ENCODE measurements around the gene ACAD9.

Gene ACAD9

DNA sequence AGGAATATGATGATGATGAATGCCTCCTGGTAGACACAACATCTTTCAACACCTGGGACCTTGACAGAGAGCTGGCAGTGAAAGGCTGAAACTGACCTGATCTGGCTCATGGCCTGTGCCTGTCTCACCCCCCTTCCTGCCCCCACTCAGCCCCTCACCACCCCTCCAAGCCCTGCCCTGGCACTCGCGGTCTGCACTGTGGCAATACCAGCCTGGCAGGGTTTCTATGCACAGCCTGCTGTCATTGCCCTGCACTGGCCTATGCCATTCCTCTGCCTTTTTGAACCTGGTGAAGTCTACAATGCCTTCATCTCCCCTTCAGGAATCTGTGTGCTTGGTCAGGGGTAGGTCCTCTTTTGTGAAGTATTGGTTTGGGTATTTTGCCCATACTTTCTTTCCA, 56.5 kb downstream of the ACAD9 start:
- DNase-seq (ENCODE audit: low spot score) = no peak

DNA sequence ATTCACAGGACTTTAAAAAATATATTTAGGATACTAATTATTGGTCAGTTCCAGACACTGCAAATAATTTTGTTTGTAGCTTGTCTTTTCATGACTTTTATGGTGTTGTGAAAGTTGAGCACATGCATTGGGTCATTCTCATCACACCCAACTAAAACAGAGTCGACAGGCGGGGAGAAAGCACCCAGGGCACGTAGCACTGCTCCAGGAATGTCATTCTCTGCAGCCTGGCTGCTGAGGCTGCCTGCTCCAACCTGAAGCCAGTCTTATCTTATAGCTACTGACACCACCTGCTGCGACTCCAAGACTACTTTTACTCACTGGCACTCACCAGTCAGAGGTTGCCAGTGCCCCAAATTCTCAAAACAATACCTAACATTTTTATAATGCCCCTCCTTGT, 56.9 kb downstream of the ACAD9 start:
- DNase-seq (ENCODE audit: low spot score) = no peak

- DNase-seq (ENCODE audit: low spot score) = no peak
These were observed 60.8 kb downstream of the ACAD9 start for GRCh38 chr3:128940252-128940651.

DNA sequence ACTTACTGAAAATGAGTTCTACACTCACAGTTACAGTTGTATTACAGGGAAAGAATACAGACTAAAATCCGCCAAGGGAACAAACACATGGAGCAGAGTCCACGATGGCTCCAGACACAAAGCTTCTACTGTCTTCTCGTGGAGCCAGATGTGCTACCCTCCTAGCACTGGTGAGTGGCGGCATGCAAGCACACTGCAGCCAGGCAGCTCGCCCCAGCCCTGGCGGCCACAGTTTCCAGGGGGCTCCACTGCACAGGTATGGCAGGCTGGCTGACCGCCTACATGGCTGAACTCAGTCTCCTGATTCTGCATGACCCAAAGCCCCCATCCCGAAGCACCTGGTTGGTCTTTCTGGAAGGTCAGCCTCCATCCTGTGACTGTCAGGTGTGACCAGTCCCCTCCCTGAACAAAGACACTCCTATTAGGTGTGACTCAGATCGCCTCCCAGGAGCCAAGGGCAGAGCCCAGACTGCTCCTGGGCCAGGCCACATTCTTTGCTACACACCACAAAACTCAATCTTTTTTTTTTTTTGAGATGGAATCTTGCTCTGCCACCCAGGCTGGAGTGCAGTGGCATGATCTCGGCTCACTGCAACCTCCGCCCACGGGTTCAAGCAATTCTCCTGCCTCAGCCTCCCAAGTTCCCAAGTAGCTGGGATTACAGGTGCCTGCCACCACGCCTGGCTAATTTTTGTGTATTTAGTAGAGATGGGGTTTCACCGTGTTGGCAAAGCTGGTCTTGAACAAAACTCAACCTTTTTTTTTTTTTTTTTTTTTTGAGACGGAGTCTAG, 62.9 kb downstream of the ACAD9 start:
- no peak for DNase-seq (ENCODE audit: low spot score)

- DNase-seq (ENCODE audit: low spot score) = no peak
These were observed 65.8 kb downstream of the ACAD9 start for GRCh38 chr3:128945041-128945877.

GRCh38 chr3:128945878-128946175, 66.4 kb downstream of the ACAD9 start:
- no peak for DNase-seq (ENCODE audit: low spot score)

DNA sequence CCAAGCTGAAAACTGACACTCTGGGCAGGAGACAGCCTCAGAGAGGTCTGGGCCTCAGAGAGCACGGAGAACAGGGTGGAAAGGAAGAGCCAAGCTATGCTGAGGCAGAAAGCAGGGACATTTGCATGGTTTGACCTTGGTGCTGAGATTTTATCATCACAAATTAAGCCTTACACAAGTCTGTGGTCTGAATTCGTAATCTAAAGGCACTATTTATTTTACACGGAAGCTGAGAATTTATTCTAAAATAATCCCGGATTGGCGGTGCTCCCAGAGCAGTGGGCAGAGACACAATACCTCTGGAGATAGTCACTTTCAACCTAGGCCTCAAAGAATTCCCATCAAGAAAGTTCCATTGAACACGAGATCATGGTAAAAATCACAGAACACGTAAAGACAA, 67.0 kb downstream of the ACAD9 start:
- no peak for DNase-seq (ENCODE audit: low spot score)

GRCh38 chr3:128949158-128949557, 69.7 kb downstream of the ACAD9 start:
- DNase-seq (ENCODE audit: low spot score) = no peak

DNA sequence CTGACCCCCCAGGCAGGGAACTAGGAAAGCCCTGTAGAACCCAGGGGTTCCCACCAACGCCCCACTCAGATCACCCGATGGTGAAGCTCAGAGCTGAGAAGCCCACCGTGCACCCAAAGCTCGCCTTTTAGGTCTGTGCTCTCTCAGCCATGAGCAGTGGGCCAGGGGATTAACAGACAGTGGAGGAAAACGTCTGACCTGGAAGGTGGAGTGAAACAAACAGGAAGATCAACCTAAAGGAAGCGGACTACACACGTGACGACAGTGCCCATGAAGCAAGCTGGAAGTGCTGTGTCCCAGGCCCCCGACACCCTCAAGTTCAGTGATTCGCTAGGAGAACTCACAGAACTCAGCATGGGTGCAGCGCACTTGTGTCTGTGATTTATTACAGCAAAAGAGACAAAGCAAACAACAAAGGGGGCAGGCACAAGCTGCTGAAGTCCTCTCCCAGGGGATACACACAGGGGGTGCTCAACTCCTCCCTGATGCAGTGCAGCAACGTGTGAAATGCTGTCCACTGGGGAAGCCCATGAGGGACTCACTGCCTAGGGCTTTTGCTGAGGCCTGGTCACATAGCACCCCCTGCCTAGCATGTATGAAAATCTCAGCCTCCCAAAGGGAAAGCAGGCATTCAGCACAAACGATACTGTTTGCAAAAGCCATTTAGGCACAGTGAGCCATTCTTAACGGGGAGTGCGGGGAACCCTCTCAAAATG, 71.0 kb downstream of the ACAD9 start:
- DNase-seq (ENCODE audit: low spot score) = peak; percentile 42

DNA sequence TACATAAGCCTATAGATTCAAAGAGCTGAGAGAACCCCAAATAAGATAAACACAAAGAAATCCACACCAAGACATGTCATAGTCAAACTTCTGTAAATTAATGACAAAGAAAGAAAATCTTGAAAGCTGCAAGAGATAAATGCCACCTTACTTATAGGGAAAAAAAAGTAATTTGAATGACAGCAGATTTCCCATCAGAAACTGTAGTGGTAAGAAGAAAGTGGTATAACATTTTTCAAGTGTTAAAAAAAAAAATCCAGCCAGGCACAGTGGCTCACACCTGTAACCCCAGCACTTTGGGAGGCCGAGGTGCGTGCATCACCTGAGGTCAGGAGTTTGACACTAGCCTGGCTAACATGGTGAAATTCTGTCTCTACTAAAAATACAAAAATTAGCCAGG, 77.0 kb downstream of the ACAD9 start:
- DNase-seq (ENCODE audit: low spot score) = no peak
